22Rv1 (cell line): ENCODE measurements around the gene EXOC3L1.

Source experiments
- H3K27ac ChIP-seq: fragments of 450-650 bp; 2 replicates; pipeline ENCODE4 v1.5.1; 2017
- ZFX ChIP-seq: fragments of 450-650 bp; IDR thresholded peaks from 2 replicates; pipeline ENCODE4 v1.6.1; 2017; ENCODE audit warnings: antibody characterized with exemption, borderline replicate concordance
- TF ChIP-seq, protein P1 (sequence below): fragments of 450-650 bp; IDR thresholded peaks from 2 replicates; pipeline ENCODE4 v1.5.1; 2017; ENCODE audit warnings: mild to moderate bottlenecking

Gene EXOC3L1

DNA sequence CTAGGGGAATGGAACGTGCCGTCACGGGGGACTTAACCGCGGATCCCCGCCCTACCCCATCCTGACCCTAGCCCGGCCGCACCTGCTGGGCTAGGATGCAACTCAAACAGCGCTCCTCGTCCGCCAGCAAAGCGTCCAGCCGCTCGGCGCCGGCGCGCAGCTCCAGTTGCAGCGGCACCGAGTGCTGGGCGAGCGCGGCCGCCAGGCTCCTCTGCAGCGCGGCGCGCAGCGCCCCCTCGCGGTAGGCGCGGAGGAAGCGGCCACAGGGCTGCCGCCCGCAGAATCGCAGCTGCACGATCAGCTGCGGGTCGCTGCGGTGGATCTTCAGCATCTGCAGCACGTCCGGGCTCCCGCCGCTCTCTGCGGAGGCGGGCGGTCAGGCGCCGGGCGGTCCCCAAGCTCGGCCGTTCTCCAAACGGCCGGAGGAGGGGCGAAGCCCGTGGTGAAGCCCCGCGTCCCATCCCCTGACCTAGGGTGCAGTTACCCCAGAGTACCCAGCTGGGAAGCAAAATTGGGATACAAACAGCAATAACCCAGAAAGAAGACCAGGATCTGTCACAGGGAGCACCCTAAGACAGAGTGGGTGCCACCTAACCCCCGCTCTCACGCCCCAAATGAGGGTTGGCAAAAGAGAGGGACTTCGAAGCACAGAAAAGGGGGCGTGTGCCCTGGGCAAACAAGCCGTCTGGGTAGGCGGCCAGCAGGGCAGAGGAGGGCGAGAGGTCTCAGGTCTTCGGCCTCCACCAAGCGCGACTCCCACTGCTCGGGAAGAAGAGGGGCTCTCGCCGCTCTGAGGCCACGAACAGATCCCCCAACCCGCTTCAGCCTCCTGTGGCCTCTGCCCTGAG lies 34.4 kb downstream of the EXOC3L1 start:
- H3K27ac ChIP-seq: no peak overlapping the region

DNA sequence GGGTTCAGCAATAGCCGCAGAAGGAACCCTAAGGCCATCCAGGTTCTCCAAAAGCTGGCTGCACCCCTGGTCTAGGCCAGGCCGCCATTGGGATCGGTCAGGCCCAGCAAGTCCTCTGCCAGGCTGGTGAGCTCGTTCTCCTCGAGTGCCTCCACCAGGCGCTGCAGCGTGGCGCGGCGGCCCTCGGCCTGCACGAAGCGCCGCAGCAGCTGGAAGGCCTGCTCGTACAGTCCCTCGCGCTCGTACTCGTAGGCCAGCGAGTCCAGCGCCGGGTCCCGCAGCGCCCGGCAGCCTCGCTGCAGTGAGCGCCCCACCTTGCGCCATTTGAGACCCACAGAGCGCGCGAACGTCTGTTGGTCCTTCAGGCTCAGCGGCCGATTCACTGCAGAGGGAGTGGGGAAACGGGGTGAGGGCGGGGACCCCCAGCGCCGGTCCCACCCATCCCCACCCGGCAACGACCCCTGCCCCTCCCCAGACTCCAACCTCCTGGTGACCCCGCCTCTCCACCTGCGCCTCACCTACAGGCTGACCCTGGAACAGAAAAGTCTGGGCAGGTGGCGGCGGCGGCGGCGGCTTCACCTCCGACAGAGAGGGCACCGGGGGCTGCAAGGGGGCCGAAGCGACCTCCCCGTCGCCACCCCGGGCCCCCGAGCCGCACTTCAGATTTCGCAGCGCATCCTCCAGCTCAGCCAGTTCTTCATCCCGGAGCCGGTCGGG lies 35.2 kb downstream of the EXOC3L1 start:
- TF ChIP-seq, protein P1, sequence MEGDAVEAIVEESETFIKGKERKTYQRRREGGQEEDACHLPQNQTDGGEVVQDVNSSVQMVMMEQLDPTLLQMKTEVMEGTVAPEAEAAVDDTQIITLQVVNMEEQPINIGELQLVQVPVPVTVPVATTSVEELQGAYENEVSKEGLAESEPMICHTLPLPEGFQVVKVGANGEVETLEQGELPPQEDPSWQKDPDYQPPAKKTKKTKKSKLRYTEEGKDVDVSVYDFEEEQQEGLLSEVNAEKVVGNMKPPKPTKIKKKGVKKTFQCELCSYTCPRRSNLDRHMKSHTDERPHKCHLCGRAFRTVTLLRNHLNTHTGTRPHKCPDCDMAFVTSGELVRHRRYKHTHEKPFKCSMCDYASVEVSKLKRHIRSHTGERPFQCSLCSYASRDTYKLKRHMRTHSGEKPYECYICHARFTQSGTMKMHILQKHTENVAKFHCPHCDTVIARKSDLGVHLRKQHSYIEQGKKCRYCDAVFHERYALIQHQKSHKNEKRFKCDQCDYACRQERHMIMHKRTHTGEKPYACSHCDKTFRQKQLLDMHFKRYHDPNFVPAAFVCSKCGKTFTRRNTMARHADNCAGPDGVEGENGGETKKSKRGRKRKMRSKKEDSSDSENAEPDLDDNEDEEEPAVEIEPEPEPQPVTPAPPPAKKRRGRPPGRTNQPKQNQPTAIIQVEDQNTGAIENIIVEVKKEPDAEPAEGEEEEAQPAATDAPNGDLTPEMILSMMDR: no peak
- no peak for TF ChIP-seq ZFX
- H3K27ac ChIP-seq: no peak overlapping the region

More for the DNA sequence above, 34.4 kb downstream of the EXOC3L1 start:
- TF ChIP-seq, protein P1: peak; percentile 99
- no peak for TF ChIP-seq ZFX

DNA sequence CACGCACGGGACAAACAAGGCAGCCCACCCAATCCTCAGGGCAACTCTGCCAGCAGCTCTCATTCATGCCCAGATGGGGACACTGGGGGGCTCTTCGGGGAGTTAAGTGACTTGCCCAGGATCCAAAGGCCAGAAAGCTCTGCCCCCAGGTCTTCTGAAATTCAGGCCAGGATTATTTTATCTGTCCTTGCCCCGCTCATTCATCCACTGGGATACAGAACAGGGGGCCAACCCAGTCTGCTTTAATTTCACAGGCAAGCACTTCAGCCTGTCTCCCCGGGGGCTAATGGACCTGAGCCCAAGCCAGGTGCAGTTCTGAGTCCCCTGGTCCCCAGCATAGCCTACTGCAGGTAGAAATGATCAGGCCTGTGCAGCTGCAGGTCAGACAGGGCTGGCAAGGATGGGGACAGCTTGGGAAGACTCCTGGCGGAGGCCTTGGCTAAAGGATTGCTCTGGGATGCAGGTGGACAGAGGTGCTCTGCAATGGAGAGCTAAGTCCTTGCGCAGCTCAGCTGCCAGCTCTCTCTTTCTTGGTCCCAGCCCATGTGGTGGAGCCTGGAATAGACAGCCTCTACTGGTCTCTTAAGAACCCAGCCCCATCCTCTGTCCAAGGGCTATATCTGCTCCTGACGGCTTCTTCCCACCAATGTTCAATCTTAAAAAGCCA lies 38.4 kb downstream of the EXOC3L1 start:
- TF ChIP-seq ZFX: no peak
- H3K27ac ChIP-seq: no peak overlapping the region

DNA sequence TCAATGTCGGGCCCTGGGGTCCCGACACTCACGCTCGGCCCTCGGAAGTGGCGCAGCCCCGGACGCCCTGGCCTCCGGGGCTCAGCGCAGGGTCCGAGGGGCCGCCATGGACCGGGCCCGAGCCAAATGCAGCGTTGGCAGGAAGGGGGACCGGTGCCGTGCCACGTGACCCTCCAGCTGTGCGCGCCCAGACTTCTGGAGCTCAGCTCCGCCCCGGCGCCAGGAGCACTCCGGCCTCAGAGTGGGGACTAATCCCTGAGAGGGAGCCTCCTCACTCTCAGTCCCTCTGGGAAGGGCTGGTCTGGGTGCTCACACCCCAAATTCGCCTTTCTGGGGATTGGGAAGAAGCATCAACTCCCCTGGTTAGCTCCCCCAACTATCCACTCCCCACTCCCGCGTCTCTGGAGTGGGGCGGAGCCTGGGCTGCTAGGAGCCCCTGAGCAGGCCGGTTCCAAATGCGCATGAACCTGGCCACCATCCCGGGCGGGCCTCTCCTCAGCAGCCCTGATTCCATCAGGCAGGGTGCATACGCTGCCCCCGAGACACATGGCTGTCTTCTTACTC lies 39.0 kb downstream of the EXOC3L1 start, which contains the start of gene B3GNT9:
Gene B3GNT9 (minus strand): TSS at position 166 of the 564 bp plus-strand sequence. CDS start 513 bp downstream, outside the sequence.
- H3K27ac ChIP-seq: no peak within 1 kb of the TSS
- TF ChIP-seq ZFX: no peak

DNA sequence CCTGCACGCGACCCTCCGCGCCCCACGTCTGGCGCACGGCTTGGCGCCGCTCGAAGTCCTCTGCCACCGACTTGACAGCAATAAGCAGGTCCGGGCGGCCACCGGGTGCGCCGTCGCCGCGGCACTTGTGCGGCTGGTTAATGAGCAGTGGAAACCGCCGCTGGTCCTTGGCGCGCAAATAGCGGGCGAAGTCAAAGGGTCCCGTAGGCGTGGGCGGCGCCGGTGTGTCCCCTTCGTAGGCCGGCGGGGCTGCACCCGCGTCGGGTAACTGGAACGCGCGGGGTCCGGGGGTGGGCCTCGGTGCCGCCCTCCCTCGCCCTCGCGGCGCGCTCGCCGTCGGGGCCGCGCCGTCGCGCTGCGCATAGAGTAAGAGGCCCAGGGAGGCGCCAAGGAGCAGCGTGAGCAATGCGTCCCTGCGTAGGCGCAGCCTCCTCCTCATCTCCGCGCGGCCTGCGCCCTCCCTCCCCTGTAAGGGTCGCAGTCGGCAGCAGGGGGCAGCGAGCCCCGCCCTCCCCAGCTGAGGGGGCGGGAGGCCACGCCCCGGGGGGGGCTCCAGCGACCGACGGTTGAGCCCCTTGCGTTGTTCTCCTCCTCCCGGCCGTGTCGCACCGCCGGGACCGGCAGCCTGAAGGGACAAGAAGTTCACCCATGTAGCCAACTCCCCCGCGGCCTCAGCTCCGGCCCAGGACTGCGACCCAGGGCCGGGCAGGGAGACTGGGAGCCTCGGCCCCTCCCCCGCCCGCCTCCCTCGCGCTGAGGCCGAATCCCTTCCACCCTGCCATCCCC lies 39.7 kb downstream of the EXOC3L1 start:
- TF ChIP-seq, protein P1: no peak; the same call in 1 of the 2 replicates
- no peak for TF ChIP-seq ZFX
- H3K27ac ChIP-seq: no peak overlapping the region

DNA sequence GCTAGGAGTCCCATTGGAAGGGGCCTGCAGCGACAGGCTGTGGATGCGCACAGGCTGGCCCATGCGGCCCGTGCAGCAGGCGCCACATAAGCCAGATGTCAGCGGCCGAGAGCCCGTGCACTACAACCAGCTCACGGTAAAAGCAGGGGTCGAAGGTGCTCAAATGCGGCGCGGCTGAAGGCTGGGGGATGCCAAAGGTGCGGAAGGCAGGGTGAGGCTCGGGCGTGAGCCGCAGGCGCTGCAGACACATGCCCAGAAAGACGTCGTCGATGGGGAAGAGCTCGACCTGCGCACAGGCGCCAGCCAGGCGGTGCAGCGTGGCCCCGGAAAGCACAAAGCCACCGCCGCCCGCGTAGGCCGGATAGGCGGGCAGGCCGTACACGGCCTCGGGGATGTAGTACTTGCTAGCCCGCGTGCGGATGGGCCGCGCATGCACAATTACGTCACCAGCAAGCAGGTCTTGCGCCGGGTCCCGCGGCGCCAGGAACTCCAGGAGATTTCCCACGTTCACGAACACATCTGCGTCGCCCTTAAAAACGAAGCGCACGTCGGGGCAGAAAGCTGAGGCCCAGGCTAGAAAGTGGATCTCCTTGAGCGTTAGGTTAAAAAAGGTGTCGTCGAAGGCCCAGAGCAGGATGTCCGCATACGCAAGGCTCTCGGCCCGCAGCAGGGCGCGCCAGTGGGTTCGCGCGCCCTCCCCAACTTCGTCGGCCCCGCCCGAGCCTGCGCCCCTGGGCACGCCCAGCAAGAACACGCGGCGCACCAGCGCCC lies 40.5 kb downstream of the EXOC3L1 start:
- TF ChIP-seq, protein P1: peak; percentile 8; the same call in 1 of the 2 replicates
- no peak for TF ChIP-seq ZFX
- no peak overlapping the region for H3K27ac ChIP-seq

DNA sequence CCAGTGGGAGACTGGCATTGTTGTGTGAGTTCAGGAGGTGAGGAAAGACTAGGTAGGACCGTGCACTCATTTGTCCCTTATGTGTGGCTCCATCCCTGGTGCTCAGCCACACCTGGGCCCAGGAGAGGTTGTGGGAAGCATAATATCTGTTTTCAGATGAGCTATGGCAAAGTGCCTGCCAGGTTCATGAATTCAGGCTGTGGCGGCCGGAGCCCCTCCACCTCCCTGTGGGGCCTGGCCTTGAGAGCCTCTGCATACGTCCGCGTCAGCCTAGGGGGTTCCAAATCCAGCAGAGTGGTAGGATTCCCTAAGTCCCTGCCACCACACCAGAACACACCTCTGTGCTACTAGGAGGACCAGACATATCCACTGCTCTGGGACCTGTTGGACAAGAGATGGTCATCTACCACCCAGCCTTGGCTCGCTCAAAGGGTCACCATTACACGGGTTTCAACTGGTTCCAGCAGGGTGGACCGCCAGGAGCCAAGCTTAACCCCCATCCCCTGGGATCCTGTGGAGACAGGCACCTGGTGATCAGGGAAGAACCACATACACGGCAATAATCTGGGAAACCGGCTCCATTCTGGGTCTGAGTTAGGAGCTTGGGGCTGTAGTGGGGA lies 41.2 kb downstream of the EXOC3L1 start:
- H3K27ac ChIP-seq: no peak overlapping the region
- no peak for TF ChIP-seq ZFX
- TF ChIP-seq, protein P1: no peak
